Measurements from ENCODE around the gene HCCS. TPM values are rescaled to one million over a fixed set of nuclear protein-coding genes. Genes with fewer than 3 reads are reported as not detected.

HCCS gene
- total RNA-seq, 1 experiment from 2014 or later = 32.7 TPM

DNA sequence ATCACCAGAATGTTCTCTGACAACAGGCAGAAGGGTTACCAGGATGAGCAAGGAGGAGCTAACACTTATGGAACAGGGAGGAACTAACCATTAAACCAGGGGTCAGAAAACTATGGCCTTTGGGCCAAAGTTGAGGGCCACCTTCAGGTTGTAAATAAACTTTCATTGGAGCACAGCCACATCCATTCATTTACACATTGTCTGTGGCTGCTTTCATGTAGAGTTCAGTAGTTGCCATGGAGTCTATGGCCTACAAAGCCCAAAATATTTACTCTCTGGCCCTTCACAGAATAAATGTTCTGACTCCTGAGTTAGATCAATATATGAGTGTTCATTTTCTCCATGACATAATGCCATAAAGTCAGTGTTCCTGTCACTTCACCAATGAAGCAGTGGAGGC, 13.2 kb upstream of the HCCS start:
- Histone ChIP-seq H3K27me3 (ENCODE audit: control insufficient read depth, insufficient read depth, low read length) (no peaks in the 10 kb centered on the region), H3K4me1 (ENCODE audit: control insufficient read depth, insufficient read depth, low read length) (no peaks in the 10 kb centered on the region), H3K27ac (ENCODE audit: low read length) (no peak overlapping the region), H3K36me3 (ENCODE audit: control insufficient read depth, insufficient read depth, low read length) (no peaks in the 10 kb centered on the region), H3K4me3 (ENCODE audit: low read depth in 2 of 2, low read length in 2 of 2) (no peak overlapping the region), H3K9me3 (ENCODE audit: control insufficient read depth, insufficient read depth, low read depth, low read length) (no peaks in the 10 kb centered on the region)
- DNase-seq (ENCODE audit: low read depth, low spot score) = no peak
- intact Hi-C loops (cut with micrococcal nuclease; ENCODE audit: unreplicated experiment) = no loop called here
- TF ChIP-seq REST (IDR thresholded peaks at IDR 0.05; ENCODE audit: insufficient read depth in 1 of 2, low read depth in 2 of 2, low read length in 1 of 2) = no peak
- TF ChIP-seq SIN3A (IDR thresholded peaks at IDR 0.05; ENCODE audit: borderline replicate concordance, insufficient read depth, low read depth, low read length) = no peak
- TF ChIP-seq, protein P1, sequence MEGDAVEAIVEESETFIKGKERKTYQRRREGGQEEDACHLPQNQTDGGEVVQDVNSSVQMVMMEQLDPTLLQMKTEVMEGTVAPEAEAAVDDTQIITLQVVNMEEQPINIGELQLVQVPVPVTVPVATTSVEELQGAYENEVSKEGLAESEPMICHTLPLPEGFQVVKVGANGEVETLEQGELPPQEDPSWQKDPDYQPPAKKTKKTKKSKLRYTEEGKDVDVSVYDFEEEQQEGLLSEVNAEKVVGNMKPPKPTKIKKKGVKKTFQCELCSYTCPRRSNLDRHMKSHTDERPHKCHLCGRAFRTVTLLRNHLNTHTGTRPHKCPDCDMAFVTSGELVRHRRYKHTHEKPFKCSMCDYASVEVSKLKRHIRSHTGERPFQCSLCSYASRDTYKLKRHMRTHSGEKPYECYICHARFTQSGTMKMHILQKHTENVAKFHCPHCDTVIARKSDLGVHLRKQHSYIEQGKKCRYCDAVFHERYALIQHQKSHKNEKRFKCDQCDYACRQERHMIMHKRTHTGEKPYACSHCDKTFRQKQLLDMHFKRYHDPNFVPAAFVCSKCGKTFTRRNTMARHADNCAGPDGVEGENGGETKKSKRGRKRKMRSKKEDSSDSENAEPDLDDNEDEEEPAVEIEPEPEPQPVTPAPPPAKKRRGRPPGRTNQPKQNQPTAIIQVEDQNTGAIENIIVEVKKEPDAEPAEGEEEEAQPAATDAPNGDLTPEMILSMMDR (IDR thresholded peaks at IDR 0.05) = no peak
- no peak for TF ChIP-seq TCF7L2 (IDR thresholded peaks at IDR 0.05; ENCODE audit: low read depth, low read length)
- TF ChIP-seq POLR2AphosphoS5 (IDR thresholded peaks at IDR 0.05; ENCODE audit: low read depth, low read length) = no peak
- no TSS peak for BruUV-seq (replicated peaks)
- ATAC-seq = no peak
- ChIA-PET POLR2A (no interaction called here), CTCF (interaction anchor here (0.6 kb wide), 1 partner anchor 907 kb away, joined by 4 read pairs; no protein-coding TSS in a partner anchor)
- in situ Hi-C loops (cut with HindIII; ENCODE audit: low pct_unique_long_range_greater_than_20kb, low sequenced_read_pairs) = no loop called here

- no peaks in the 10 kb centered on the region for H3K4me1 ChIP-seq (ENCODE audit: control insufficient read depth, insufficient read depth, low read length)
- no peak overlapping the region for H3K27ac ChIP-seq (ENCODE audit: low read length)
- no peak for ATAC-seq
- no peak overlapping the region for H3K4me3 ChIP-seq (ENCODE audit: low read depth in 2 of 2, low read length in 2 of 2)
- H3K27me3 ChIP-seq (ENCODE audit: control insufficient read depth, insufficient read depth, low read length) = no peaks in the 10 kb centered on the region
- POLR2A ChIA-PET = no interaction called here
- CTCF ChIA-PET = no interaction called here
- DNase-seq (ENCODE audit: low read depth, low spot score) = no peak
- in situ Hi-C loops (cut with HindIII; ENCODE audit: low pct_unique_long_range_greater_than_20kb, low sequenced_read_pairs) = no loop called here
- TF ChIP-seq, protein P1 (IDR thresholded peaks at IDR 0.05) = no peak
- TF ChIP-seq POLR2AphosphoS5 (IDR thresholded peaks at IDR 0.05; ENCODE audit: low read depth, low read length) = no peak
- TF ChIP-seq REST (IDR thresholded peaks at IDR 0.05; ENCODE audit: insufficient read depth in 1 of 2, low read depth in 2 of 2, low read length in 1 of 2) = no peak
- no TSS peak for BruUV-seq (replicated peaks)
- H3K9me3 ChIP-seq (ENCODE audit: control insufficient read depth, insufficient read depth, low read depth, low read length) = no peaks in the 10 kb centered on the region
- intact Hi-C loops (cut with micrococcal nuclease; ENCODE audit: unreplicated experiment) = no loop called here
- no peaks in the 10 kb centered on the region for H3K36me3 ChIP-seq (ENCODE audit: control insufficient read depth, insufficient read depth, low read length)
Observed at GRCh38 chrX:11099465-11099864, 11.7 kb upstream of the HCCS start.

Data from Panc1 (cell line).